Measurements from ENCODE around the gene ZDHHC16.

GRCh38 chr10:97427571-97428179 is 18.3 kb upstream of the ZDHHC16 start:
- no peak for TF ChIP-seq CTCF (IDR thresholded peaks at IDR 0.05)
- TF ChIP-seq POLR2A (IDR thresholded peaks at IDR 0.05) = peak in 1 of 2 donors; percentile 61

Data from Peyer's patch (tissue), 4 donors.